H9 (cell line): ENCODE measurements around the gene TSPEAR. TPM values are rescaled to one million over a fixed set of nuclear protein-coding genes. Genes with fewer than 3 reads are reported as not detected.

Experiments used
- DNase-seq: peaks from one replicate; pipeline ENCODE4 v3.0.0-alpha.2; 2017
- H2AFZ ChIP-seq: one replicate; pipeline ENCODE4 v1.6.1; 2013; ENCODE audit warnings: mild to moderate bottlenecking, low read length, control low read depth, moderate library complexity
- H2AK5ac ChIP-seq: 2 replicates; pipeline ENCODE4 v1.6.1; 2013; ENCODE audit warnings: low read length, control low read depth, mixed read lengths; ENCODE audit not compliant: insufficient read length
- H2BK120ac ChIP-seq: one replicate; pipeline ENCODE4 v1.6.1; 2013; ENCODE audit warnings: low read depth, mild to moderate bottlenecking, low read length, control low read depth, inconsistent platforms; ENCODE audit not compliant: poor library complexity, severe bottlenecking
- H2BK12ac ChIP-seq: 2 replicates; pipeline ENCODE4 v1.6.1; 2013; ENCODE audit warnings: low read length, control low read depth, mixed read lengths, low read depth; ENCODE audit not compliant: insufficient read length
- H2BK15ac ChIP-seq: 2 replicates; pipeline ENCODE4 v1.6.1; 2013; ENCODE audit warnings: low read depth, low read length, control low read depth
- H2BK20ac ChIP-seq: one replicate; pipeline ENCODE4 v1.6.1; 2013; ENCODE audit warnings: low read depth, mild to moderate bottlenecking, low read length, control low read depth, inconsistent platforms; ENCODE audit not compliant: poor library complexity, severe bottlenecking
- H2BK5ac ChIP-seq: 2 replicates; pipeline ENCODE4 v1.6.1; 2013; ENCODE audit warnings: low read length, control low read depth, mixed read lengths; ENCODE audit not compliant: insufficient read length
- H3K14ac ChIP-seq: 2 replicates; pipeline ENCODE4 v1.6.1; 2013; ENCODE audit warnings: low read length, control low read depth; ENCODE audit not compliant: insufficient read depth
- H3K18ac ChIP-seq: 2 replicates; pipeline ENCODE4 v1.6.1; 2013; ENCODE audit warnings: low read depth, mild to moderate bottlenecking, mixed read lengths, low read length, control low read depth; ENCODE audit not compliant: insufficient read length
- H3K23ac ChIP-seq: 2 replicates; pipeline ENCODE4 v1.6.1; 2013; ENCODE audit warnings: low read length, control low read depth, mixed read lengths, low read depth; ENCODE audit not compliant: insufficient read length
- H3K23me2 ChIP-seq: 2 replicates; pipeline ENCODE4 v1.6.1; 2013; ENCODE audit warnings: low read depth, mild to moderate bottlenecking, mixed read lengths, low read length, control low read depth; ENCODE audit not compliant: insufficient read length, poor library complexity, severe bottlenecking
- H3K27ac ChIP-seq: 2 replicates; pipeline ENCODE4 v1.5.1; 2013; ENCODE audit warnings: low read length, control low read depth, mixed read lengths, low read depth; ENCODE audit not compliant: insufficient read length
- H3K27me3 ChIP-seq: 2 replicates; pipeline ENCODE4 v1.6.1; 2013; ENCODE audit warnings: low read length, control low read depth, inconsistent platforms; ENCODE audit not compliant: insufficient read depth
- H3K4ac ChIP-seq: 2 replicates; pipeline ENCODE4 v1.6.1; 2013; ENCODE audit warnings: low read depth, mild to moderate bottlenecking, control low read depth, inconsistent platforms, low read length, moderate library complexity
- H3K4me1 ChIP-seq: 2 replicates; pipeline ENCODE4 v1.6.1; 2013; ENCODE audit warnings: low read length, control low read depth, inconsistent platforms; ENCODE audit not compliant: insufficient read depth
- H3K4me2 ChIP-seq: 2 replicates; pipeline ENCODE4 v1.6.1; 2013; ENCODE audit warnings: low read length, control low read depth, mixed read lengths; ENCODE audit not compliant: insufficient read length, insufficient read depth
- H3K56ac ChIP-seq: 2 replicates; pipeline ENCODE4 v1.6.1; 2013; ENCODE audit warnings: low read depth, mild to moderate bottlenecking, mixed read lengths, low read length, control low read depth; ENCODE audit not compliant: insufficient read length
- H3K79me1 ChIP-seq: 2 replicates; pipeline ENCODE4 v1.6.1; 2013; ENCODE audit warnings: low read depth, mild to moderate bottlenecking, moderate library complexity, low read length, control low read depth, inconsistent platforms; ENCODE audit not compliant: insufficient read depth, poor library complexity, severe bottlenecking
- H3K79me2 ChIP-seq: 2 replicates; pipeline ENCODE4 v1.6.1; 2013; ENCODE audit warnings: low read length, control low read depth, inconsistent platforms; ENCODE audit not compliant: insufficient read depth
- H3K9ac ChIP-seq: 2 replicates; pipeline ENCODE4 v1.6.1; 2013; ENCODE audit warnings: low read length, control low read depth, mixed read lengths; ENCODE audit not compliant: insufficient read length; ENCODE audit errors: extremely low read depth
- H3K9me3 ChIP-seq: one replicate; pipeline ENCODE4 v1.6.1; 2013; ENCODE audit warnings: low read depth, low read length, inconsistent platforms; ENCODE audit not compliant: control insufficient read depth
- H3T11ph ChIP-seq: one replicate; pipeline ENCODE4 v1.6.1; 2013; ENCODE audit warnings: mild to moderate bottlenecking, low read length, control low read depth, inconsistent platforms
- H4K20me1 ChIP-seq: one replicate; pipeline ENCODE4 v1.6.1; 2013; ENCODE audit not compliant: control insufficient read depth, insufficient read length, insufficient read depth
- H4K5ac ChIP-seq: 2 replicates; pipeline ENCODE4 v1.6.1; 2013; ENCODE audit warnings: low read depth, mild to moderate bottlenecking, mixed read lengths, low read length, control low read depth; ENCODE audit not compliant: insufficient read length
- H4K8ac ChIP-seq: replicated peaks from 2 replicates; pipeline ENCODE4 v1.6.1; 2013; ENCODE audit warnings: low read length, control low read depth, mixed read lengths, low read depth; ENCODE audit not compliant: insufficient read length
- H4K91ac ChIP-seq: 2 replicates; pipeline ENCODE4 v1.6.1; 2013; ENCODE audit warnings: low read depth, mild to moderate bottlenecking, moderate library complexity, mixed read lengths, low read length, control low read depth; ENCODE audit not compliant: insufficient read length
- H3K27ac Mint-ChIP-seq, 3 experiments: 2 replicates in 2 of 3; 3 replicates in 1 of 3; pipeline ENCODE4 v1.8.0; 2020 to 2021; ENCODE audit warnings: mixed read lengths in 3 of 3, mild to moderate bottlenecking in 1 of 3, moderate library complexity in 1 of 3
- H3K27me3 Mint-ChIP-seq: 2 replicates; pipeline ENCODE4 v1.8.0; 2021; ENCODE audit warnings: low read depth, mild to moderate bottlenecking, moderate library complexity, mixed read lengths
- H3K36me3 Mint-ChIP-seq, 3 experiments: 2 replicates in 2 of 3; 3 replicates in 1 of 3; pipeline ENCODE4 v1.8.0; 2020 to 2021; ENCODE audit warnings: low read depth in 3 of 3, mixed read lengths in 3 of 3; ENCODE audit not compliant: insufficient read depth in 1 of 3
- H3K4me1 Mint-ChIP-seq, 2 experiments: 2 replicates each; pipeline ENCODE4 v1.8.0; 2020; ENCODE audit warnings: mixed read lengths in 2 of 2
- H3K4me3 Mint-ChIP-seq, 2 experiments: 2 replicates in 1 of 2; 3 replicates in 1 of 2; pipeline ENCODE4 v1.8.0; 2020 to 2021; ENCODE audit warnings: mild to moderate bottlenecking in 2 of 2, mixed read lengths in 2 of 2, moderate library complexity in 1 of 2
- H3K9me3 Mint-ChIP-seq, 2 experiments: 2 replicates in 1 of 2; 3 replicates in 1 of 2; pipeline ENCODE4 v1.8.0; 2020; ENCODE audit warnings: mild to moderate bottlenecking in 2 of 2, mixed read lengths in 2 of 2, moderate library complexity in 1 of 2
- CTCF ChIP-seq: fragments of 200-600 bp; sonication (generic); conservative IDR thresholded peaks from 3 replicates; pipeline ENCODE4 v1.8.0; 2021; ENCODE audit warnings: antibody characterized with exemption, mild to moderate bottlenecking
- WGBS: extraction: QIAGEN DNeasy Blood & Tissue Kit; methylation state at CpG from one replicate; pipeline ENCODE4 v1.1.7; 2013; ENCODE audit warnings: missing lambda C conversion rate, low lambda C conversion rate, mixed read lengths; ENCODE audit not compliant: insufficient read length; ENCODE audit errors: extremely low coverage; 5-methylcytosine and 5-hydroxymethylcytosine counted together
- total RNA-seq: library from RNA; stranded (reverse); gene quantifications from 2 replicates; pipeline ENCODE4 v1.2.1, GENCODE V29; 2021

The TSPEAR gene
- total RNA-seq, 1 experiment from 2014 or later, result 1.3 TPM

DNA sequence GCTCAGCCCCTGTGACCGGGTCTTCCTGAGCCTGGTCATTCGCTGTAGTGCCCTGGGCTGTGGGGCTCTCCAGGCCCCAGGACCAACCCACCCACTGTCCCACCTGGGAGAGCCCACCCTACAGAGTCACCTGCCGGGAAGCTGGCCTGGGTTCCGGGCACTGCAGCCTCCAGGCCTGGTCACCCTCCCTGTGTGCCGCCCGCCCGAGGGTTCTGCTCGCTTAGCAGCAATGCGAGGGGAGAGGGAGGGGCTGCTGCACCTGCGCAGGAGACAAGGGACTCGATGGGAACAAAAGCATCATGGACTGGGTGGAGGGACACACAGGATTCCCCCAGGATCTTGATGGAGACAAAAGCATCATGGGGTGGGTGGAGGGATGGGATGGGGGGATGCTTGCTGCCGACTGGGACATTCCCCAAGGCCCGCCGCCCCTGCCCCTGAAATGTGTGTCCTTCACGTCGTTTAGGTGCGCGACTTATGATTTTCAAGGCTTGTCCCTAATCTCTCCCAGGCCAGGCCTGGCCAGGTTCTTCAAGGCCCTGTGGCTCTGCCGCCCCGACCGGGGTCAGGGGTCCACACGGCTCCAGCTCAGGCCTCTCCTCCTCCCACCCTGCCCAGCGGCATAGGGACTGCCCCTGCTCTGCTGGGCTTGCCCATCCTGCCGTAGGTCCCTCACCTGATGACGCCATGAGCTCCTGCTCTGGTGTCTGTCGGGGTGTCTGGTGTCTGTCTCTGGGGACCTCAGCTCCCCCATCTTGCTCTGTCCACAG lies 97.8 kb downstream of the TSPEAR start:
- Histone ChIP-seq H3K4me1 (no peaks in the 10 kb centered on the region), H3K79me2 (no peaks in the 10 kb centered on the region), H4K5ac (no peak overlapping the region), H3K14ac (no peak overlapping the region), H3K9ac (no peak overlapping the region), H2BK120ac (no peak overlapping the region), H4K91ac (no peak overlapping the region), H3K79me1 (no peaks in the 10 kb centered on the region), H4K8ac (no peak overlapping the region), H3K23ac (no peak overlapping the region), H3K56ac (no peak overlapping the region), H2BK20ac (no peak overlapping the region), H4K20me1 (no peaks in the 10 kb centered on the region), H2BK15ac (no peak overlapping the region), H3T11ph (no peak overlapping the region), H3K9me3 (peaks cover 9% of the 10 kb centered on the region), H2AK5ac (no peak overlapping the region), H3K18ac (no peak overlapping the region), H3K27ac (no peak overlapping the region), H2AFZ (no peak overlapping the region), H3K4me2 (no peak overlapping the region), H2BK5ac (no peak overlapping the region), H2BK12ac (no peak overlapping the region), H3K23me2 (no peaks in the 10 kb centered on the region), H3K27me3 (no peaks in the 10 kb centered on the region), H3K4ac (no peak overlapping the region)
- peaks cover 8 to 26% (median 21%) of the 10 kb centered on the region in 3 experiments for H3K36me3 Mint-ChIP-seq
- H3K27ac Mint-ChIP-seq, result no peak overlapping the region
- no peak for TF ChIP-seq CTCF
- H3K4me3 Mint-ChIP-seq, result no peak overlapping the region
- no peak for DNase-seq
- peaks cover 24 to 27% of the 10 kb centered on the region in 2 experiments for H3K4me1 Mint-ChIP-seq
- whole genome bisulfite sequencing, result no CpG with 5 or more reads among the region's 26 CpGs
- H3K9me3 Mint-ChIP-seq, result peaks cover 33 to 38% of the 10 kb centered on the region in 2 experiments
- H3K27me3 Mint-ChIP-seq, result peaks cover 7% of the 10 kb centered on the region; the same call in 1 of the 2 replicates
